NCI-H2171 treated with DMSO at 0.1 percent for 48 hours (cell line): Measurements from ENCODE around the gene SSBP2.
"Not testable (repeated sequence)": the region's sequence is repeated elsewhere in the genome, so short reads cannot be mapped to it uniquely, and the experiment has no call there.

ENCODE experiments used
- DNase-seq: peaks from one replicate; lab custom pipeline; 2025; lab: John Stamatoyannopoulos, UW

Gene SSBP2

GRCh38 chr5:81524015-81524414, 226.9 kb downstream of the SSBP2 start:
- no peak for DNase-seq

- DNase-seq = no peak
Observed at GRCh38 chr5:81522571-81522970, 228.3 kb downstream of the SSBP2 start.

- no peak for DNase-seq
Observed at GRCh38 chr5:81520769-81521168, 230.1 kb downstream of the SSBP2 start.

GRCh38 chr5:81519217-81519905, 231.5 kb downstream of the SSBP2 start:
- DNase-seq = peak; percentile 6

GRCh38 chr5:81517462-81517861, 233.4 kb downstream of the SSBP2 start:
- no peak for DNase-seq

GRCh38 chr5:81516091-81516490, 234.8 kb downstream of the SSBP2 start:
- DNase-seq = no peak

GRCh38 chr5:81513982-81514381, 236.9 kb downstream of the SSBP2 start:
- DNase-seq = peak; percentile 12

- no peak for DNase-seq
Observed at GRCh38 chr5:81513473-81513872, 237.4 kb downstream of the SSBP2 start.

GRCh38 chr5:81506900-81507588, 243.9 kb downstream of the SSBP2 start:
- peak; percentile 80 for DNase-seq

- DNase-seq = no peak
Observed at GRCh38 chr5:81506378-81506777, 244.5 kb downstream of the SSBP2 start.

- DNase-seq = no peak
Observed at GRCh38 chr5:81505672-81506071, 245.2 kb downstream of the SSBP2 start.

- not testable (repeated sequence) for DNase-seq
Observed at GRCh38 chr5:81503602-81504001, 247.3 kb downstream of the SSBP2 start.

GRCh38 chr5:81495286-81495685, 255.6 kb downstream of the SSBP2 start:
- DNase-seq = no peak

GRCh38 chr5:81488862-81489261, 262.0 kb downstream of the SSBP2 start:
- DNase-seq = no peak

GRCh38 chr5:81486711-81487110, 264.2 kb downstream of the SSBP2 start:
- DNase-seq = peak; percentile 19

GRCh38 chr5:81482595-81482994, 268.3 kb downstream of the SSBP2 start:
- no peak for DNase-seq

- not testable (repeated sequence) for DNase-seq
Observed at GRCh38 chr5:81473395-81473794, 277.5 kb downstream of the SSBP2 start.

GRCh38 chr5:81469676-81470075, 281.2 kb downstream of the SSBP2 start:
- DNase-seq = no peak

- no peak for DNase-seq
Observed at GRCh38 chr5:81450940-81451339, 300.0 kb downstream of the SSBP2 start.

GRCh38 chr5:81435023-81435422, 315.9 kb downstream of the SSBP2 start:
- no peak for DNase-seq

- no peak for DNase-seq
Observed at GRCh38 chr5:81429985-81430384, 320.9 kb downstream of the SSBP2 start.

GRCh38 chr5:81429363-81429762, 321.5 kb downstream of the SSBP2 start:
- DNase-seq = no peak

GRCh38 chr5:81428861-81429260, 322.0 kb downstream of the SSBP2 start:
- DNase-seq = no peak

- no peak for DNase-seq
Observed at GRCh38 chr5:81428446-81428845, 322.5 kb downstream of the SSBP2 start.
